DND-41 (cell line): Measurements from ENCODE around the gene PHACTR1.

Experiments
- ATAC-seq: fragments of 200-7000 bp; cut with Tn5 transposase; 3 replicates; pipeline ENCODE4 v1.9.1; 2021; ENCODE audit warnings: low read depth; ENCODE audit not compliant: insufficient read depth
- DNase-seq: peaks from one replicate; pipeline ENCODE4 v3.0.0-alpha.2; 2020
- H2AFZ ChIP-seq: 2 replicates; pipeline ENCODE4 v1.6.0; 2012; ENCODE audit warnings: low read depth, low read length
- H3K27ac ChIP-seq: 2 replicates; pipeline ENCODE4 v1.5.1; 2012; ENCODE audit warnings: low read length, inconsistent platforms
- H3K27me3 ChIP-seq: fragments of 200-600 bp; sonication (generic); 2 replicates; pipeline ENCODE4 v1.6.0; 2012; ENCODE audit warnings: low read length, mild to moderate bottlenecking, inconsistent platforms; ENCODE audit not compliant: insufficient read depth, poor library complexity
- H3K36me3 ChIP-seq: 2 replicates; pipeline ENCODE4 v1.5.1; 2012; ENCODE audit warnings: low read length, inconsistent platforms; ENCODE audit not compliant: insufficient read depth
- H3K4me1 ChIP-seq: 2 replicates; pipeline ENCODE4 v1.5.1; 2012; ENCODE audit warnings: mild to moderate bottlenecking, low read length; ENCODE audit not compliant: insufficient read depth
- H3K4me2 ChIP-seq: 2 replicates; pipeline ENCODE4 v1.6.0; 2012; ENCODE audit warnings: mild to moderate bottlenecking, moderate library complexity, low read length, inconsistent platforms; ENCODE audit not compliant: insufficient read depth
- H3K4me3 ChIP-seq, 2 experiments: fragments of 200-600 bp in 1 of 2; shearing (Covaris generic) in 1 of 2; 2 replicates each; pipeline ENCODE4 v1.5.1; 2012 to 2016; ENCODE audit warnings: inconsistent platforms in 2 of 2, low read length in 2 of 2, mild to moderate bottlenecking in 2 of 2, low read depth in 1 of 2, moderate library complexity in 1 of 2
- H3K79me2 ChIP-seq: 2 replicates; pipeline ENCODE4 v1.6.0; 2012; ENCODE audit warnings: low read length, inconsistent platforms; ENCODE audit not compliant: insufficient read depth
- H3K9ac ChIP-seq: 2 replicates; pipeline ENCODE4 v1.6.0; 2012; ENCODE audit warnings: low read depth, mild to moderate bottlenecking, inconsistent platforms, low read length, moderate library complexity
- H3K9me3 ChIP-seq: 2 replicates; pipeline ENCODE4 v1.5.1; 2012; ENCODE audit warnings: low read length, moderate library complexity, mild to moderate bottlenecking, inconsistent platforms; ENCODE audit not compliant: insufficient read depth, severe bottlenecking
- H4K20me1 ChIP-seq: 2 replicates; pipeline ENCODE4 v1.6.0; 2012; ENCODE audit warnings: low read length; ENCODE audit not compliant: insufficient read depth
- EZH2 ChIP-seq: IDR thresholded peaks from 3 replicates; pipeline ENCODE4 v1.6.1; 2012; ENCODE audit warnings: borderline replicate concordance, low read depth, mild to moderate bottlenecking, moderate library complexity, low read length, inconsistent platforms; ENCODE audit not compliant: severe bottlenecking
- TF ChIP-seq, protein P1 (sequence below): IDR thresholded peaks from 2 replicates; pipeline ENCODE4 v1.5.1; 2012; ENCODE audit warnings: borderline replicate concordance, low read length, moderate library complexity, mild to moderate bottlenecking; ENCODE audit not compliant: poor library complexity, severe bottlenecking; ENCODE audit errors: extremely low read depth

The PHACTR1 gene

DNA sequence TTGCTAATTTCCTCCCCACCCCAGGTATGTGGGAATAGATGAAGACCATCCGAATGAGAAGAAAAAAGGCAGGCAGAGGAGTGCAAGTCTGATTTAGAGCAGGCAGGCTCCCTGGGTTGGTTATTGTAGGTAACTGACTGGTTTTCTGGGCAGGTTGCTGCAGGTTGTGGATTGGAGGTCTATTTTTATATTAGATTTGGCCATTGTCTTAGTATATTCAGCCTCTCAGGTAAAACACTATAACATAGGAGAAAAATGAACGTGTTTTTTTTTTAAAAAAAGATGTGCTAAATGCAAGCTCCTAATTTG, 612.3 kb downstream of the PHACTR1 start:
- no peak for ATAC-seq
- no peaks in the 10 kb centered on the region for H4K20me1 ChIP-seq

DNA sequence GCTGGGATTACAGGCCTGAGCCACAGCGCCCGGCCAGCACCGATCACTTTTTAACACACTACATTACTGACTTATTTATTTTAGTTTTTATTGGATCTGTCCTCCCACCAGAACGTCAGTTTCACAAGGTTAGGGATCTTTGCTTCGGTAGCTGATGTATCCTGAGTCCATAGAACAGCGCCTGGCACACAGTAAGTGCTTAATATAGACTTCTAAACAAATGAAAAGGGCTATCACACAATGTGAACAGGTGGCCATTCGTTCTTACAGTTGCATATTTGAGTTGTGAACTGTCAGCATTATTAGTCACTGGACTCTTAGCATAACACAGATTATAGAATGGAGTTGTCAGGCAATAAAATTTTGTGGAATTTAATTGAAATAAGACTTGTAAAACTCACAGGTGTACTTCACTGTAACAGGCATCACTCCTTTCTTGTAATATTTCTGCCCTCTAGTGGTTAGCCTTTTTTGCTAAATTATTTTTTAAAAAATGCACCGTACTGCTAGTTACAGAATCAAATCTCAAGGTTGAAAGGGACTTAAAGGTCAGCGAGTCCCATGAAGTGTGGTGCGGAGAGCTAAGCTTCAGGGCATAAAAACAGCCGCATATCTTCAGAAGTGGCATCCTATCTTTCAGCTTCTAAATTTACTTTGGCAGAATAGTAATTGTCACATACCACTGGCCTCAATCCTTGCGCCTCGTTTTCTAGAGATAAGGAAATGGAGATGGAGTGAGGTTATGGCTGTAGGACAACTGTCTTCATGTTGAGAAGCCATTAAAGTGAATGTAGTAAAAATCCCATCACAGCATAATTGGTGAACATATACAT, 615.2 kb downstream of the PHACTR1 start:
- no peaks in the 10 kb centered on the region for H4K20me1 ChIP-seq
- H3K4me1 ChIP-seq = peaks cover 22% of the 10 kb centered on the region
- H3K79me2 ChIP-seq = peaks cover 15% of the 10 kb centered on the region
- H3K4me3 ChIP-seq = no peak overlapping the region
- H2AFZ ChIP-seq = 0 out of 2 replicates have a peak overlapping the region, but pooled peaks have one; percentile 22
- no peak for TF ChIP-seq EZH2
- TF ChIP-seq, protein P1, sequence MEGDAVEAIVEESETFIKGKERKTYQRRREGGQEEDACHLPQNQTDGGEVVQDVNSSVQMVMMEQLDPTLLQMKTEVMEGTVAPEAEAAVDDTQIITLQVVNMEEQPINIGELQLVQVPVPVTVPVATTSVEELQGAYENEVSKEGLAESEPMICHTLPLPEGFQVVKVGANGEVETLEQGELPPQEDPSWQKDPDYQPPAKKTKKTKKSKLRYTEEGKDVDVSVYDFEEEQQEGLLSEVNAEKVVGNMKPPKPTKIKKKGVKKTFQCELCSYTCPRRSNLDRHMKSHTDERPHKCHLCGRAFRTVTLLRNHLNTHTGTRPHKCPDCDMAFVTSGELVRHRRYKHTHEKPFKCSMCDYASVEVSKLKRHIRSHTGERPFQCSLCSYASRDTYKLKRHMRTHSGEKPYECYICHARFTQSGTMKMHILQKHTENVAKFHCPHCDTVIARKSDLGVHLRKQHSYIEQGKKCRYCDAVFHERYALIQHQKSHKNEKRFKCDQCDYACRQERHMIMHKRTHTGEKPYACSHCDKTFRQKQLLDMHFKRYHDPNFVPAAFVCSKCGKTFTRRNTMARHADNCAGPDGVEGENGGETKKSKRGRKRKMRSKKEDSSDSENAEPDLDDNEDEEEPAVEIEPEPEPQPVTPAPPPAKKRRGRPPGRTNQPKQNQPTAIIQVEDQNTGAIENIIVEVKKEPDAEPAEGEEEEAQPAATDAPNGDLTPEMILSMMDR = peak; percentile 69
- H3K9me3 ChIP-seq = no peaks in the 10 kb centered on the region
- H3K27ac ChIP-seq = no peak overlapping the region
- no peak overlapping the region for H3K9ac ChIP-seq
- no peak overlapping the region for H3K4me2 ChIP-seq
- ATAC-seq (no peak), DNase-seq (no peak)
- no peaks in the 10 kb centered on the region for H3K27me3 ChIP-seq
- H3K36me3 ChIP-seq = no peaks in the 10 kb centered on the region

More for the DNA sequence above, 612.3 kb downstream of the PHACTR1 start:
- no peak for DNase-seq
- TF ChIP-seq EZH2 = no peak
- TF ChIP-seq, protein P1 = no peak
- H3K9ac ChIP-seq = peak overlapping the region; percentile 80
- no peaks in the 10 kb centered on the region for H3K9me3 ChIP-seq
- H3K4me1 ChIP-seq = peaks cover 32% of the 10 kb centered on the region
- peaks cover 18% of the 10 kb centered on the region for H3K36me3 ChIP-seq
- H3K79me2 ChIP-seq = peaks cover 24% of the 10 kb centered on the region
- H3K27me3 ChIP-seq = no peaks in the 10 kb centered on the region
- peak overlapping the region; percentile 80 for H3K4me2 ChIP-seq
- H3K4me3 ChIP-seq = peak overlapping the region; percentile 85 to 90; a peak in 3 of 4 replicates
- H2AFZ ChIP-seq = peak overlapping the region; percentile 93
- peak overlapping the region; percentile 82 for H3K27ac ChIP-seq

DNA sequence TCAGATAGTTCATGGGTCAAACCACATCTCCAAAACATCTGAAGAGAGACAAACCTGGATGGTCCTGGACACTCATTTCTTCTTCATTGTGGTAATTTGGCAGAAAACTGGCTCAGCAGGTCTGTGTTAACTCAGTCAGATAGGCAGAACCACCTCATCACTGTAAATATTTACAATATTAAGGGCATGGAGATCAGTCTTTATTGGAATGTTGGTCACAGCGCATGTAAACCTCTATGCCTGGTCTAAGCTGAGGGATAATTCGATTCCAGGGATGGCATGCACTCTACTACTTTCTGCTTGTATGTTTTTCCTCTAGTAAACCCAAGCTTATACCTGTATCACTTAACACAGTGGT, 615.8 kb downstream of the PHACTR1 start:
- no peak for ATAC-seq
- no peaks in the 10 kb centered on the region for H3K9me3 ChIP-seq
- TF ChIP-seq EZH2 = no peak
- TF ChIP-seq, protein P1 = no peak
- no peak for DNase-seq
- no peak overlapping the region for H3K27ac ChIP-seq
- H3K36me3 ChIP-seq = no peaks in the 10 kb centered on the region
- no peaks in the 10 kb centered on the region for H4K20me1 ChIP-seq
- H2AFZ ChIP-seq = no peak overlapping the region
- no peak overlapping the region for H3K9ac ChIP-seq
- H3K4me2 ChIP-seq = no peak overlapping the region
- H3K27me3 ChIP-seq = no peaks in the 10 kb centered on the region
- H3K4me3 ChIP-seq = no peak overlapping the region
- peaks cover 9% of the 10 kb centered on the region for H3K79me2 ChIP-seq
- peaks cover 17% of the 10 kb centered on the region for H3K4me1 ChIP-seq
